Panc1 (cell line): ENCODE measurements around the gene INSYN2B.

Source experiments
- CTCF ChIP-seq: fragments of 450-650 bp; IDR thresholded peaks from 2 replicates; pipeline ENCODE4 v1.5.1; 2017; ENCODE audit warnings: mild to moderate bottlenecking
- POLR2AphosphoS5 ChIP-seq: IDR thresholded peaks from 2 replicates; pipeline ENCODE4 v1.6.1; 2012; ENCODE audit warnings: mild to moderate bottlenecking, low read depth, low read length, moderate library complexity
- REST ChIP-seq, 2 experiments: IDR thresholded peaks; 2 replicates each; pipeline ENCODE4 v1.6.1; 2011 to 2012; ENCODE audit warnings: low read depth in 2 of 2, control low read depth in 1 of 2, low read length in 1 of 2, mild to moderate bottlenecking in 1 of 2, moderate library complexity in 1 of 2; ENCODE audit not compliant: insufficient read depth in 1 of 2
- SIN3A ChIP-seq: IDR thresholded peaks from 2 replicates; pipeline ENCODE4 v1.6.1; 2012; ENCODE audit warnings: low read depth, mild to moderate bottlenecking, low read length, moderate library complexity, borderline replicate concordance; ENCODE audit not compliant: insufficient read depth

- no peak for TF ChIP-seq CTCF
- no peak for TF ChIP-seq REST (IDR thresholded peaks at IDR 0.05; ENCODE audit: insufficient read depth in 1 of 2, low read depth in 2 of 2, low read length in 1 of 2)
- TF ChIP-seq SIN3A: no peak
- TF ChIP-seq POLR2AphosphoS5: no peak
Observed at GRCh38 chr5:169870211-169870610, 110.1 kb downstream of the INSYN2B start.
